ENCODE results near the gene URAD.

The URAD gene

DNA sequence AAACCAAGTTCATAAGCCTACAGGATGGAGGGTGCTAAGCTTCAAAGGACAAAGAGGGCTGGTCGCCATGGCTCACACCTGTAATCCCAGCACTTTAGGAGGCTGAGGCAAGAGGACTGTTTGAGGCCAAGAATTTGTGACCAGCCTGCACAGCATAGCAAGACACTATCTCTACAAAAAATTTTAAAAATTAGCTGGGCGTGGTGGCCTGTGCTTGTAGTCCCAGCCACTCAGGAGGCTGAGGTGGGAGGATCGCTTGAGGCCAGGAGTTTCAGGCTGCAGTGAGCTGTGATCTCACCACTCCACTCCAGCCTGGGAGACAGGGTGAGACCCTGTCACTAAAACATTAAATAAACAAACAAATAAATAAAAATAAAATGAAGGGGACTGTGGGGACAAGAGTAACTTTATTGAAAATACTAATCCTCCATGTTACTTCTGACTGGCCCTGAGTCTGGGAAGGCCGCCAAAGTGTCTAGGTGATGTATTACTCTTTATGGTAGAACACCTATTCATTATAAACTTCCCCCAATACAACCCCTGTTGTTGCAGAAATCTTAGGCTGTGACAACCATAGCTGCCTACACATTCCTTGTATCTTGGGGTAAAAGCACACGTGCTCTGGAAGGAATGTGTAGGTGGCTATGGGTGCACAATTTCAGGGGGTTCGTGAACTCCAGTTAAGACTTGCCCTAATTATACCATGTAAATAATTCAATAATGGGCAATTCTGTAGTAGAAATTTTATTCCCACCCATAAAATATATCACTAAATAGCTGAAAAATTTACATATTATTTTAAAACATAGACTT, 14.6 kb upstream of the URAD start:
- H3K4me3 ChIP-seq (ENCODE audit: low read depth in 1 of 2, low read length in 1 of 2): no peak overlapping the region
- H3K27me3 ChIP-seq: no peaks in the 10 kb centered on the region
- TF ChIP-seq, protein P1, sequence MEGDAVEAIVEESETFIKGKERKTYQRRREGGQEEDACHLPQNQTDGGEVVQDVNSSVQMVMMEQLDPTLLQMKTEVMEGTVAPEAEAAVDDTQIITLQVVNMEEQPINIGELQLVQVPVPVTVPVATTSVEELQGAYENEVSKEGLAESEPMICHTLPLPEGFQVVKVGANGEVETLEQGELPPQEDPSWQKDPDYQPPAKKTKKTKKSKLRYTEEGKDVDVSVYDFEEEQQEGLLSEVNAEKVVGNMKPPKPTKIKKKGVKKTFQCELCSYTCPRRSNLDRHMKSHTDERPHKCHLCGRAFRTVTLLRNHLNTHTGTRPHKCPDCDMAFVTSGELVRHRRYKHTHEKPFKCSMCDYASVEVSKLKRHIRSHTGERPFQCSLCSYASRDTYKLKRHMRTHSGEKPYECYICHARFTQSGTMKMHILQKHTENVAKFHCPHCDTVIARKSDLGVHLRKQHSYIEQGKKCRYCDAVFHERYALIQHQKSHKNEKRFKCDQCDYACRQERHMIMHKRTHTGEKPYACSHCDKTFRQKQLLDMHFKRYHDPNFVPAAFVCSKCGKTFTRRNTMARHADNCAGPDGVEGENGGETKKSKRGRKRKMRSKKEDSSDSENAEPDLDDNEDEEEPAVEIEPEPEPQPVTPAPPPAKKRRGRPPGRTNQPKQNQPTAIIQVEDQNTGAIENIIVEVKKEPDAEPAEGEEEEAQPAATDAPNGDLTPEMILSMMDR (IDR thresholded peaks at IDR 0.05): no peak
- H3K36me3 ChIP-seq: no peaks in the 10 kb centered on the region
- no peak overlapping the region for H3K27ac ChIP-seq
- H3K9me3 ChIP-seq: no peaks in the 10 kb centered on the region
- no peaks in the 10 kb centered on the region for H3K4me1 ChIP-seq (ENCODE audit: control insufficient read depth in 1 of 2, insufficient read depth in 1 of 2, low read depth in 1 of 2, low read length in 1 of 2)

DNA sequence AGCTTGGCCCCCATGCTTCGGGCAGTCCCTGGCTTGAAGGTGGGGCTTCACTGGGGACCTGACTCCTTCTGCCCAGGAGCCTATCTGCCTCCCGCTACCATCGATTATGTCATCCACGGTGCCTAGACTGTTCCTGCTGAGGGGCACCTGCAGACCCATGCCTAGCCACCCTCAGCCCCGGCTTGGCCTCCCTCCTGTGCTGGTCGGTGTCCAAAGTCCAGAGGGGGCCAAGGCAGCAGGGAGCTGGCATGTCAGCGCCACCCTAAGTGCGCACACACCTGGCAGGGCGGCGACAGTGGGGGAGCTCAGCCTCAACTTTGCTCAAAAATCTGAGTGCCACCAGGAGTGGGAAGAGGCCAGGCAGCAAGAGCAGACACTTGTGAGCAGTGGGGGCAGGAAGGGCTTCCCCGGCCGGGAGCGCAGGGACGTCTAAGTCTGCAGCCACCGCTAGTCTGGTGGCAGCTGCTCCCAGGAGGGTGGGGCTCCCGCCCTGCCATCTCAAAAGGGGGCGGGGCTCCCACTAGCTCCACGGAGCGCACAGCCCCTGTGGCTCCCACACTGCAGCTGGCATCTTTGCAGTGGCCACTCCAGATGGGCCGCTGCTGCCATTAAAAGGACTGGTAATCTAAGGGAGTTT, 13.5 kb upstream of the URAD start:
- Histone ChIP-seq H3K36me3 (no peaks in the 10 kb centered on the region), H3K4me1 (ENCODE audit: control insufficient read depth in 1 of 2, insufficient read depth in 1 of 2, low read depth in 1 of 2, low read length in 1 of 2) (no peaks in the 10 kb centered on the region), H3K27ac (no peak overlapping the region), H3K27me3 (no peaks in the 10 kb centered on the region), H3K4me3 (ENCODE audit: low read depth in 1 of 2, low read length in 1 of 2) (no peak overlapping the region), H3K9me3 (no peaks in the 10 kb centered on the region)
- TF ChIP-seq, protein P1 (IDR thresholded peaks at IDR 0.05): no peak

DNA sequence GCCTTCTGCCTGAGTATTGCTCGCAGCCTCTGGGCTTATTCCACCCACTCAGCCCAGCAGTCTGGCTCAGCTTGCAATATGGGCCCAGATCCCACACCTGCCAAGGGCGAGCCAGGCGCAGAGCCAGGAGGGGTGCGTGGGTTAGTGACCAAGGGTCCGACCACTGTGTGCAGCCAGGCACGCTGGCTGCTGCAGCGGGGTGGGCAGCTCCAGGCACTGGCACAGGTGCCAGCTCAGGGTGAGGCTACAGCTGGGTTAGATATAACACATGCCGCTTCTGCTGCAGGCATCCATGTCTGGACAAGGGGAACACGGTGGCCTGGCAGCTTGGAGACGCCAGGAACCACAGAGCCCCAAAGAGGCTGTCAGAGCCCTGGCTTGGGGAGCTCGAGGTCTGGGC, 12.6 kb upstream of the URAD start:
- Histone ChIP-seq H3K9me3 (no peaks in the 10 kb centered on the region), H3K27ac (no peak overlapping the region), H3K4me3 (ENCODE audit: low read depth in 1 of 2, low read length in 1 of 2) (no peak overlapping the region), H3K27me3 (no peaks in the 10 kb centered on the region), H3K4me1 (ENCODE audit: control insufficient read depth in 1 of 2, insufficient read depth in 1 of 2, low read depth in 1 of 2, low read length in 1 of 2) (no peaks in the 10 kb centered on the region), H3K36me3 (no peaks in the 10 kb centered on the region)
- TF ChIP-seq, protein P1 (IDR thresholded peaks at IDR 0.05): no peak

DNA sequence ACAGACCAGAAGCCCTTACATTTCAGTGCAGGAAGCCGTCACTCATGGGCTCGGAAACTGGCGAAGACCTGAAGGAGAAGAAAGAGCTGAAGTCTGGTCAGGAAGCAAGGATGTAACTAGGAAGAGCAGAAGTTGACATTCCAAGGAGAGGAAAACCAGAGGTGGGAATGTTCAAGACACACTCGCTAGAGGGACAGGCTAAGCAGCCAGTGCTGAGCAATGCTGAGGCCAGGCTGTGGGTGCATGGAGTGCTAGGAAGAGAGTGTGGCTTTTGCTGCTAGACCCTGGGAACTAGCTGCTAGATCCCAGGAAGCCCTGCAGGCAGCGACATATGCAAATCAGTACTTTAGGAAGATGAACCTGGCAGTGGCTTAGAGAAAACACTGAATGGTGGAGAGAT, 12.1 kb upstream of the URAD start:
- TF ChIP-seq, protein P1 (IDR thresholded peaks at IDR 0.05): no peak
- no peaks in the 10 kb centered on the region for H3K9me3 ChIP-seq
- no peak overlapping the region for H3K27ac ChIP-seq
- H3K4me1 ChIP-seq (ENCODE audit: control insufficient read depth in 1 of 2, insufficient read depth in 1 of 2, low read depth in 1 of 2, low read length in 1 of 2): no peaks in the 10 kb centered on the region
- H3K4me3 ChIP-seq (ENCODE audit: low read depth in 1 of 2, low read length in 1 of 2): no peak overlapping the region
- H3K27me3 ChIP-seq: no peaks in the 10 kb centered on the region
- H3K36me3 ChIP-seq: no peaks in the 10 kb centered on the region

DNA sequence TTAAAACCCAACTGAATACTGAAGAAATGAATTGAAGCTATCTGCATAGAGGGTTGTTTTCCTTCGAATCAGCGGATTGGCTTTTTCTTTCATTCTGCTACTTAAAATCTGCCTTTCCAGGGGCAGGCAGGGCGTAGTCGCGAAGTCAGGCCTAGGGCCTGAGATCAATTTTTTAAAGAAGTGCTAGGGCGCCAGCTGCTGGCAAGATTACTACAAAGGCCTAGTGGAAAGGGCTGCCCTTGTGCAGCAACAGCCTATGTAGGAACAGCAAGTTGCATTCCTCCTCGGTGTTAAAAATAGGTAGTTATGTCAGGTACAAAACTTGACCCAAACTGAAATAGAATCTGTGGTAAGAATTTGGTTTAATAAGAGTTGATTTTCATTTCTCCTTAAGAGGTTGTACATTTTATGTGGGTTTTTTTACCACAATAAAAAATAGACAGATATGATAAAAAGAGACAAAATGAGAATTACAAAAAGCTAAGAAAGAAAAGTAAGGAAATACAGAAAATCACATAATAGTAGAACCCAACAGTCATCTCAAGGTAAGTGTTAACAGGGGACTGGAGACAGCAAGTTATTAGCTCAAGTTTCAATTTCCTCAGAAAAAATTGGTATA, 9.5 kb upstream of the URAD start:
- H3K36me3 ChIP-seq: no peaks in the 10 kb centered on the region
- H3K4me3 ChIP-seq (ENCODE audit: low read depth in 1 of 2, low read length in 1 of 2): no peak overlapping the region
- no peaks in the 10 kb centered on the region for H3K4me1 ChIP-seq (ENCODE audit: control insufficient read depth in 1 of 2, insufficient read depth in 1 of 2, low read depth in 1 of 2, low read length in 1 of 2)
- H3K27ac ChIP-seq: no peak overlapping the region
- no peaks in the 10 kb centered on the region for H3K27me3 ChIP-seq
- TF ChIP-seq, protein P1 (IDR thresholded peaks at IDR 0.05): no peak
- H3K9me3 ChIP-seq: no peaks in the 10 kb centered on the region
